AG10803 (cell line): Measurements from ENCODE around the gene TOX3.

Source experiments
- DNase-seq: peaks from one replicate; pipeline ENCODE4 v3.0.0; 2010; ENCODE audit warnings: low read depth
- H3K4me3 ChIP-seq: 2 replicates; pipeline ENCODE4 v1.5.1; 2011; ENCODE audit warnings: mild to moderate bottlenecking, low read length, control low read depth
- CTCF ChIP-seq: conservative IDR thresholded peaks from 2 replicates; pipeline ENCODE4 v1.5.1; 2011; ENCODE audit warnings: mild to moderate bottlenecking, low read length, control low read depth, inconsistent platforms

TOX3 gene

DNA sequence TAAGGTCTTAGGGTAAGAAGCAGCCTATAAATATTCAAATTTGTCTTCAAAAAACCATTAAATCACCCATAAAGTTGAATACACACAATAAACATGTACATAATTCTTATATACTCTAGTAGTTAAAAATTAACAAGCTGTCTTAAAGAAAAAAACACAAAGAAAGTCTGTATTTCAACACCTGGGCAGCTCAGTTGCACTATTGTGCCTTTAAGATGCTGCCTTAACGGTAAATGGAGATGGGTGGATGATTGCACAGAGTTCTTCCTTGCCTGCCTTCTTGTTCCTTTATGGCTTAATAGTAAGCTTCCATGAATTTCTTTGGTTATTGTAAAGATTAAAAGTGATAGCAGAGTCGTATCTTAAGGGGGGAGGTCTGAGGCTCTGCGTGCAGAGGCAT, 105.1 kb downstream of the TOX3 start:
- no peak for DNase-seq
- TF ChIP-seq CTCF, result no peak
- no peak overlapping the region for H3K4me3 ChIP-seq

DNA sequence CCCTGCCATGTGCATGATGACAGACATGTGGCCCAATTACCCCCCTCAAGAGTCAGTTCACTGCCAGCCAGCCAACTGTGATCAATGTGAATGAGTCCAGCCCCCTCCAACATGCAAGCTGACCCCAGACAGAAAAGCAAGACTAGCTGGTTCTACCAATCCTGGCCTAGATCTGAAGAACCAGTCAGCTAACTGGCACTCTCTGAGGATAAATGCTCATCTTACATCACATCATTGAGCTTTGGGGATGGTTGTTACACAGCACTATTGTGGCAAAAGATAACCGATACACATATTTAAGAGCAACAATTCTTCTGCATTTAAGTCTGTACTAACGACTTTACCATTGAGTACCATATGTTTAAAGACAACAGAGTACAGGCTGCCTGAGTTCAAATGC, 106.7 kb downstream of the TOX3 start:
- TF ChIP-seq CTCF, result no peak
- H3K4me3 ChIP-seq, result no peak overlapping the region
- DNase-seq, result no peak

DNA sequence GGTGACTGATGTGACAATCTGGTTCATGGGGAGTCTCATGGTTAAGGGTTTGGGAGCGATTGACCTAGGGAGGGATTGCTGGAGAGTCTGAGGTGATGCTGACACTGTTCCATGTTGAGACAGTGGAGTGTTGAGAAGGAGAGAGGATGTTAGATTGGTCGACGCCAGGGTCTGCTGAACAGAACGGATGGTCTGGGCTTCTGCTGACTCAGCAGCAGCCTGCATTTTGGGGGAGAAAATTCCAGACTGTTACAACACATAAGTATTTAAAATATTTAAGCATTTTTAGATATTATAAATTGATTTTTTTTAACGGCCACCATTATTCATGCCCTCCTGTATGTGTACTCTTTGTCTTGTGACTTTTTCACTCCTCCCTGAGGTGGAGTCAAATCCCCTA, 107.2 kb downstream of the TOX3 start:
- TF ChIP-seq CTCF, result no peak
- DNase-seq, result no peak
- no peak overlapping the region for H3K4me3 ChIP-seq

- H3K4me3 ChIP-seq, result no peak overlapping the region
- no peak for DNase-seq
- no peak for TF ChIP-seq CTCF
Measured at GRCh38 chr16:52439171-52439701, 107.7 kb downstream of the TOX3 start.

DNA sequence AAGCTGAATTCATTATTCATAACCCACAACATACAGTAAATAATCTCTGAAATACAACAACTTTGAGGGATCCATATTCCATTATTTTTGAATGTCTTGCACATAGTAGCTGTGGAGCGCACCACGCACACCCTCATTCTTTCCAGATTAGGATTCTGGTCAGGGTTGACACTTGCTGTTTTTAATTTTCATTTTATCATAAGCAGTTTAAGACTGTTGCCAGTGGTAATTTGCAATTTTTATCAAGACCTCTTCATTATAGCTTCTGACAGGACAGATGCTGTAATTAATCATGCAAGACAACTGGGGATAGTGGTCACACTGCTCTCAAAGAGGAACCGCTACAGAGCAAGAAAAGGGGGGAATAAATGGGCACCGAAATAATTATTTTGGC, 109.7 kb downstream of the TOX3 start:
- H3K4me3 ChIP-seq, result no peak overlapping the region
- no peak for DNase-seq
- no peak for TF ChIP-seq CTCF

GRCh38 chr16:52436339-52437276, 110.3 kb downstream of the TOX3 start:
- DNase-seq, result no peak
- no peak for TF ChIP-seq CTCF
- H3K4me3 ChIP-seq, result no peak overlapping the region

DNA sequence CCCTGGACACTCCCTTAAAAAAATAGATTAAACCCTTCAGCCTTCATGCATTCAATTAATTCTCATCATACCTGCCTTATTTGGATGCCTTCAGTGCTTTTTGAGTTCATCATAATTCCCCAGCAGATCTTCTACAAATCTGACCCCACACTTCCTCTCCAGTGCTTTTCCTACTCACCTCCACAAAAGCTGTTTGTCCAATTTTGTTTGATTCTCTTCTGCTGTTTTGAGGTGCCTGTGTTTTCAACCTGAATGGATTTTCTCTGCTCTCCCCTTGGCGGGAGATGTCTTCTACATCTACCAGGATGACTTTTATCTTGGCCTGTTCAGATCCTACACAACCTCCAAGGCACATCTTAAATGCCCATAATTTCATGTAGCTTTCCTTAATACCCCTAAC, 112.7 kb downstream of the TOX3 start:
- no peak for DNase-seq
- no peak for TF ChIP-seq CTCF
- no peak overlapping the region for H3K4me3 ChIP-seq
